ENCODE measurements around the gene MCM3. TPM values are rescaled to one million over a fixed set of nuclear protein-coding genes. Genes with fewer than 3 reads are reported as not detected.
A peak's percentile ranks its signal among the peaks of the same experiment; 100 is the strongest.

Gene MCM3
- total and polyA plus RNA-seq, 3 donors from 2014 or later, result 41.1 to 55.9 (median 53.4) TPM

GRCh38 chr6:52328729-52329128 is 44.2 kb upstream of the MCM3 start:
- TF ChIP-seq CTCF (IDR thresholded peaks at IDR 0.05), result no peak
- no peak for TF ChIP-seq POLR2A (IDR thresholded peaks at IDR 0.05)
- Histone ChIP-seq H3K27me3 (no peaks in the 10 kb centered on the region), H3K9me3 (no peaks in the 10 kb centered on the region), H3K27ac (no peak overlapping the region), H3K4me1 (peaks cover 7% of the 10 kb centered on the region), H3K36me3 (ENCODE audit: low read depth, missing control alignments) (no peaks in the 10 kb centered on the region), H3K4me3 (no peak overlapping the region)
- 82 to 86% methylated on average over 2 of the region's 2 CpGs for WGBS, 2 donors
- DNase-seq, result no peak
- intact Hi-C loops (cut with DNase I; ENCODE audit: low total_unique reads), result no loop called here

- DNase-seq, result no peak
- 76 to 79% methylated on average over 2 of the region's 2 CpGs for WGBS, 2 donors
- no peak for TF ChIP-seq CTCF (IDR thresholded peaks at IDR 0.05)
- no peak for TF ChIP-seq POLR2A (IDR thresholded peaks at IDR 0.05)
Observed at GRCh38 chr6:52328303-52328662, 43.7 kb upstream of the MCM3 start.

GRCh38 chr6:52326540-52327364 is 42.2 kb upstream of the MCM3 start:
- H3K4me1 ChIP-seq, result peaks cover 7% of the 10 kb centered on the region
- H3K27ac ChIP-seq, result peak overlapping the region in 1 of 2 donors; percentile 39
- no peak for TF ChIP-seq CTCF (IDR thresholded peaks at IDR 0.05)
- no peak for TF ChIP-seq POLR2A (IDR thresholded peaks at IDR 0.05)
- no peak for DNase-seq
- intact Hi-C loops (cut with DNase I; ENCODE audit: low total_unique reads), result no loop called here
- no peaks in the 10 kb centered on the region for H3K36me3 ChIP-seq (ENCODE audit: low read depth, missing control alignments)
- 89 to 90% methylated on average over 3 of the region's 3 CpGs for WGBS, 2 donors
- H3K9me3 ChIP-seq, result no peaks in the 10 kb centered on the region
- H3K4me3 ChIP-seq, result no peak overlapping the region
- no peaks in the 10 kb centered on the region for H3K27me3 ChIP-seq

More at GRCh38 chr6:52328303-52328662, 43.7 kb upstream of the MCM3 start:
- Histone ChIP-seq H3K27ac (no peak overlapping the region), H3K27me3 (no peaks in the 10 kb centered on the region), H3K4me1 (peaks cover 7% of the 10 kb centered on the region), H3K9me3 (no peaks in the 10 kb centered on the region), H3K36me3 (ENCODE audit: low read depth, missing control alignments) (no peaks in the 10 kb centered on the region), H3K4me3 (no peak overlapping the region)
- intact Hi-C loops (cut with DNase I; ENCODE audit: low total_unique reads), result no loop called here

- no peaks in the 10 kb centered on the region for H3K27me3 ChIP-seq
- H3K4me3 ChIP-seq, result no peak overlapping the region
- peak overlapping the region in 1 of 2 donors; percentile 39 for H3K27ac ChIP-seq
- H3K4me1 ChIP-seq, result peaks cover 7% of the 10 kb centered on the region
- H3K9me3 ChIP-seq, result no peaks in the 10 kb centered on the region
- TF ChIP-seq CTCF (IDR thresholded peaks at IDR 0.05) (no peak), POLR2A (IDR thresholded peaks at IDR 0.05) (no peak)
- WGBS, 2 donors, result 49 to 53% methylated on average over 14 of the region's 14 CpGs
- peak; percentile 28 for DNase-seq
- intact Hi-C loops (cut with DNase I; ENCODE audit: low total_unique reads), result no loop called here
- no peaks in the 10 kb centered on the region for H3K36me3 ChIP-seq (ENCODE audit: low read depth, missing control alignments)
Observed at GRCh38 chr6:52325695-52326471, 41.3 kb upstream of the MCM3 start.

Data from testis (tissue), 3 donors.